EL (cell line): Measurements from ENCODE around the gene ZNG1A.
"Not testable (repeated sequence)": the region's sequence is repeated elsewhere in the genome, so short reads cannot be mapped to it uniquely, and the experiment has no call there.

Experiments used
- DNase-seq: peaks from one replicate; pipeline ENCODE4 v3.0.0-alpha.2; 2016

Gene ZNG1A

GRCh38 chr9:169757-170156 lies 9.1 kb downstream of the ZNG1A start:
- DNase-seq, result not testable (repeated sequence)

GRCh38 chr9:159871-160270 lies 19.0 kb downstream of the ZNG1A start:
- not testable (repeated sequence) for DNase-seq

- DNase-seq, result not testable (repeated sequence)
Measured at GRCh38 chr9:151173-151572, 27.7 kb downstream of the ZNG1A start.

- DNase-seq, result not testable (repeated sequence)
Measured at GRCh38 chr9:139880-140279, 39.0 kb downstream of the ZNG1A start.

- DNase-seq, result not testable (repeated sequence)
Measured at GRCh38 chr9:117995-118467, 60.8 kb downstream of the ZNG1A start, which contains the start of gene FOXD4. TSS of gene FOXD4 (minus strand) at chr9:118417. CDS start at chr9:118119, 298 bp downstream.

GRCh38 chr9:117144-117994 lies 61.5 kb downstream of the ZNG1A start:
- DNase-seq, result not testable (repeated sequence)

- DNase-seq, result not testable (repeated sequence)
Measured at GRCh38 chr9:116239-117077, 62.4 kb downstream of the ZNG1A start.

GRCh38 chr9:115118-115451 lies 63.8 kb downstream of the ZNG1A start:
- not testable (repeated sequence) for DNase-seq

- peak; percentile 18 for DNase-seq
Measured at GRCh38 chr9:114267-115117, 64.4 kb downstream of the ZNG1A start.

- DNase-seq, result peak; percentile 17
Measured at GRCh38 chr9:113468-114266, 65.2 kb downstream of the ZNG1A start.

- not testable (repeated sequence) for DNase-seq
Measured at GRCh38 chr9:112589-113467, 66.0 kb downstream of the ZNG1A start.

GRCh38 chr9:110672-111071 lies 68.2 kb downstream of the ZNG1A start:
- DNase-seq, result not testable (repeated sequence)

GRCh38 chr9:109540-109939 lies 69.3 kb downstream of the ZNG1A start:
- not testable (repeated sequence) for DNase-seq

- DNase-seq, result not testable (repeated sequence)
Measured at GRCh38 chr9:108742-109495, 69.9 kb downstream of the ZNG1A start.

- DNase-seq, result not testable (repeated sequence)
Measured at GRCh38 chr9:105991-106390, 72.9 kb downstream of the ZNG1A start.

GRCh38 chr9:100430-100829 lies 78.4 kb downstream of the ZNG1A start:
- not testable (repeated sequence) for DNase-seq

GRCh38 chr9:99867-100266 lies 79.0 kb downstream of the ZNG1A start:
- DNase-seq, result not testable (repeated sequence)

GRCh38 chr9:98775-99174 lies 80.1 kb downstream of the ZNG1A start:
- DNase-seq, result not testable (repeated sequence)

- not testable (repeated sequence) for DNase-seq
Measured at GRCh38 chr9:94992-95391, 83.9 kb downstream of the ZNG1A start.

- not testable (repeated sequence) for DNase-seq
Measured at GRCh38 chr9:94323-94722, 84.5 kb downstream of the ZNG1A start.
